IPS-18a (cell line): ENCODE data around the gene PRKG1.

ENCODE experiments used
- H3K27ac ChIP-seq: one replicate; pipeline ENCODE4 v1.5.1; 2013; ENCODE audit warnings: low read length
- H3K27me3 ChIP-seq: one replicate; pipeline ENCODE4 v1.6.1; 2013; ENCODE audit warnings: mild to moderate bottlenecking, low read length; ENCODE audit not compliant: control insufficient read depth, insufficient read depth
- H3K36me3 ChIP-seq: one replicate; pipeline ENCODE4 v1.6.1; 2013; ENCODE audit warnings: low read depth, low read length; ENCODE audit not compliant: control insufficient read depth
- H3K4me1 ChIP-seq: one replicate; pipeline ENCODE4 v1.6.1; 2013; ENCODE audit warnings: low read depth, low read length; ENCODE audit not compliant: control insufficient read depth
- H3K4me3 ChIP-seq: one replicate; pipeline ENCODE4 v1.5.1; 2013; ENCODE audit warnings: low read length
- H3K9ac ChIP-seq: one replicate; pipeline ENCODE4 v1.6.1; 2013; ENCODE audit warnings: mild to moderate bottlenecking, low read length, moderate library complexity
- H3K9me3 ChIP-seq: one replicate; pipeline ENCODE4 v1.6.1; 2013; ENCODE audit warnings: low read depth, low read length; ENCODE audit not compliant: control insufficient read depth

The PRKG1 gene

DNA sequence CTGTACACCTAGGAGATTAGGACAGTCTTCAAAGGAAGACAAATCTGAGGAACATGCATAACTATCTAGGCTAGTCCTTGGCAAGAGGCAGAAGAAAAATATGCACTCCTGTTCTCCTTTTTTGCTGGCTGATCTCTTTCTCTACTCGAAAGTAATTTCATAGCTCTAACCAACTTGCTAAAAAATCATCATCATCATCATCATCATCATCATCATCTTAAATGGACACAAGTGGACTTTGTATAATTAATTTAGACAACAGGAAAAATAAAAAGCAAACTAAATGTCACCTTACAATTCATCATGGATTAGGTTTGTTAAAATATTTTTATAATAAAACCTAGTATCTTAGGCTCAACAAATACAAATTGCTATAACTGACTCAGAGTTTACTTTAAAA lies 1192.6 kb downstream of the PRKG1 start:
- Histone ChIP-seq H3K27ac (no peak overlapping the region), H3K27me3 (no peaks in the 10 kb centered on the region), H3K4me3 (no peak overlapping the region), H3K4me1 (peaks cover 11% of the 10 kb centered on the region), H3K9me3 (no peaks in the 10 kb centered on the region), H3K9ac (no peak overlapping the region), H3K36me3 (no peaks in the 10 kb centered on the region)

DNA sequence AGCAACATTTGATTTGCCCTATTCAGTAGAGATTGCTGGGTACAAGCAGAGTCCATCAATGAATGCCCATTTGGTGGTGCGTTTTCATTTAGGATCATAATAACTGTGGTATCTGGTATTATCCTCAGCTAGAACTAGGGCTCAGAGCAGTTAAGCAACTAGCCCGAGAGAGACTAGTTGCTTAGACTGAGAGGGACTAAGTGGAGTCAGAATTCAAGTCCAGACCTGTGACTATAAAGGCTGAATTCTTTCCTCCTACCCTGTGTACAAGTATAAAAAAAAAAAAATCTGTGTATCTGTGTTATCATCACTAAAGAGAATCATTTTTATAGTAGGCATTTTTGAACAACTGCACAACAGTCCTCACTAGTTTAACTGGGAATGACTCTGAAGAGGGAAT lies 1194.5 kb downstream of the PRKG1 start:
- Histone ChIP-seq H3K27ac (no peak overlapping the region), H3K9me3 (no peaks in the 10 kb centered on the region), H3K36me3 (no peaks in the 10 kb centered on the region), H3K4me1 (peaks cover 11% of the 10 kb centered on the region), H3K4me3 (no peak overlapping the region), H3K27me3 (no peaks in the 10 kb centered on the region), H3K9ac (no peak overlapping the region)

DNA sequence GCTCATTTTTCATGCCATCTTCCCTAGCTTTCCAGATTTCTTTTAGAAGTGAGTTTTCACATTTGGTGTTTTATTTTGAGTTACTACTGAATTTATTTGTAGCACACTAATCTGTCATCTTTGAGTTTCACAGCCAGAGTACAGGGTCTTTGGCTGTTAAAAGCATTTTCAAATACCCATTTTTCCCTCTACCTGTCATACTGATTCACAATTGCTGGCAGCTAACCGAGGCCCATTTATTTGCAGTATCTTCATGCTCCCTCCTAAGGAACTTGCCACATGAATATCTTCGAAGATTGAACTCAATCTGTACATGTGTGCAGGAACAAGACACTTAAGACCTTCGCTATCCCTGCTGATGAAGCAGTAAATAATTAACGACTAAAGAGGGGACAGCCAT lies 1194.9 kb downstream of the PRKG1 start:
- Histone ChIP-seq H3K4me1 (peaks cover 11% of the 10 kb centered on the region), H3K36me3 (no peaks in the 10 kb centered on the region), H3K27ac (no peak overlapping the region), H3K9me3 (no peaks in the 10 kb centered on the region), H3K9ac (no peak overlapping the region), H3K27me3 (no peaks in the 10 kb centered on the region), H3K4me3 (no peak overlapping the region)

DNA sequence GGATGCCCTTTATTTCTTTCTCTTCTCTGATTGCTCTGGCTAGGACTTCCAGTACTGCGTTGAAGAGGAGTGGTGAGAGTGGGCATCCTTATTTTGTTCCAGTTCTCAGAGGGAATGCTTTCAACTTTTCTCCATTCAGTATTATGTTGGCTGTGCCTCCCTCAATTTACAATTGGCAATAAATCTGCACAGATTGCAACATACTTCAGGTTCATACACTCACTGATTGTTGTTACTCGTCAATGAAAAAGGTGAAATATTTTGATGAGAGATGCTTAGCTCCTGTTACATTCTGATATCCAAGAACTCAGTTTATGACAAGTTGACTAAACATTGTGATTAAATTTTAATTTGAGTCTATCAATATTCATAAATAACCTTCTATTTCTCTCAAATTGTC lies 1201.9 kb downstream of the PRKG1 start:
- Histone ChIP-seq H3K36me3 (no peaks in the 10 kb centered on the region), H3K27me3 (no peaks in the 10 kb centered on the region), H3K4me1 (no peaks in the 10 kb centered on the region), H3K9me3 (no peaks in the 10 kb centered on the region), H3K9ac (no peak overlapping the region), H3K27ac (no peak overlapping the region), H3K4me3 (no peak overlapping the region)

DNA sequence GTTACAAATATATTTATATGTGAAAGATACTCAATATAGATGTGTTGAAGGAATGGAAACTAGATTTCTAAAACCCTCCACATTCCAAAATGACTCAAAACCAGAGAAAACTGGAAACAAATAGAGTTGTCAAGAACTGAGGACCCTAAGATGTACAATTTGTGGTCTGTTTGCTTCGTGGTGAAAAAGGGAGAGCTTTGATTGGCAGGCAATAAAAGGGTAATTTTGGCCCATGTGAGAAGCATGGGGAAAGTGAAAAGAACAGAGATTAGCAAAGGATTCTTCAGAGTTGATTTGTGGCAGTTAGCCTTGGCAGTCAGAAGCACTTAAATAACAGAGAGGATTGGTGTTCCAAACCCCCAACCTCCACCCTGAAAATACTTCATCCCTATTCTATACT lies 1202.7 kb downstream of the PRKG1 start:
- Histone ChIP-seq H3K9me3 (no peaks in the 10 kb centered on the region), H3K36me3 (no peaks in the 10 kb centered on the region), H3K9ac (no peak overlapping the region), H3K4me1 (no peaks in the 10 kb centered on the region), H3K4me3 (no peak overlapping the region), H3K27ac (no peak overlapping the region), H3K27me3 (no peaks in the 10 kb centered on the region)

DNA sequence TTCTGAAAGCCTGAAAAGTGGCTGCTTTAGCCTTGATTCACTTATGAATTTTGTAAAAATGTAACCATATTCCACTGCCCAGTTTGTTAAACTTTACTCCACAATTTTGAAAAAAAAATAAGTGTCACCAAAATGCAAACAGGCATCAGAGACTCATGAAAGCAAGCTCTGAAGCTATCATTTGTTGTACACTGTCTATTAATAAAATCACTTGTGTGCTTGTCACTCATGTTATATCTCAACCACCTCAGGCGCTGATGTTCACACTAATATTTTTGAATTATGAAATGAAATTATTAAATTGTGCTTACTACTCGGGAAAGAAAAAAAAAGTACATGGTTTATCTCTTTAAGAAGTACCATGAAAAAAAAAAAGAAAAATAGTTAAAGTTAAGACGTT lies 1205.3 kb downstream of the PRKG1 start:
- Histone ChIP-seq H3K27me3 (no peaks in the 10 kb centered on the region), H3K9me3 (no peaks in the 10 kb centered on the region), H3K36me3 (no peaks in the 10 kb centered on the region), H3K9ac (no peak overlapping the region), H3K27ac (no peak overlapping the region), H3K4me1 (no peaks in the 10 kb centered on the region), H3K4me3 (no peak overlapping the region)

DNA sequence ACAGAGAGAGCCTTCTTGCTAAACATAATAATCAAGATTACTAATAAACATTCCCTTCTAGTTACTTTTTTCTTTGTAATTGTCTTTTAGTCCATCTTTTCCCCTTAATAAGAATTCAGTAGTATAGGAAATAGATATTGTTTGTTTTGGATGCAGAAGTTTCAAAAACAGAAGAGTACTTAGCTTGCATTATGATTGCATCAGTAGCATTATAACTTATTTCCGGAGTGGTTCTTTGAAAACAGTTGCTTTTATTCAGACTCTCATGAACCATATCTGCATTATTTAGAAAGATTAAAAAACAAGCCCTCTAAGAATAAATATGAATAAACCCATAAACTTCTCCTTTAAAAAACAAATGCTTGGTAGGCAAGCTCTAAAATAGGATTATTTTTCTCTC lies 1205.8 kb downstream of the PRKG1 start:
- Histone ChIP-seq H3K36me3 (no peaks in the 10 kb centered on the region), H3K27me3 (no peaks in the 10 kb centered on the region), H3K27ac (no peak overlapping the region), H3K9me3 (no peaks in the 10 kb centered on the region), H3K4me3 (no peak overlapping the region), H3K4me1 (no peaks in the 10 kb centered on the region), H3K9ac (no peak overlapping the region)

DNA sequence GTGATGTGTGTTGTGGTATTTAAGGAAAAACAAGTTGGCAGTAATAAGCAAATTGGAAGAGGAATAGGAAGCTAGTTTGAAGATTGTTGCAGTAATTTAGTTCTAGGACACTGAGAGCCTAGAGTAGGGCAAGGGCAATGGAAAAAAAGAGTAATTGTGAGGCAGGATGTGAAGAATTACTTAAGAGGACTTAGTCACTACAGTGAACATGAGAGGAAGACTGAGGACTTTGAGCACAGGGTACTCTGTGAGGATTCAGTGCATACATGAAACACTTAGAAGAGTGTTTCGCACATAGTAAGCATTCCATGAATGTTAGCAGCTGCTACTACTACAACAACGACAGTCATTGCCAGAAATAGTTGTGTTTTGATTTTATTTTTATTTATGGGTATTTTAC lies 1208.9 kb downstream of the PRKG1 start:
- H3K27me3 ChIP-seq = no peaks in the 10 kb centered on the region
- H3K36me3 ChIP-seq = no peaks in the 10 kb centered on the region
- H3K4me3 ChIP-seq = no peak overlapping the region
- H3K27ac ChIP-seq = no peak overlapping the region
- H3K9me3 ChIP-seq = no peaks in the 10 kb centered on the region
- no peaks in the 10 kb centered on the region for H3K4me1 ChIP-seq
- H3K9ac ChIP-seq = no peak overlapping the region

DNA sequence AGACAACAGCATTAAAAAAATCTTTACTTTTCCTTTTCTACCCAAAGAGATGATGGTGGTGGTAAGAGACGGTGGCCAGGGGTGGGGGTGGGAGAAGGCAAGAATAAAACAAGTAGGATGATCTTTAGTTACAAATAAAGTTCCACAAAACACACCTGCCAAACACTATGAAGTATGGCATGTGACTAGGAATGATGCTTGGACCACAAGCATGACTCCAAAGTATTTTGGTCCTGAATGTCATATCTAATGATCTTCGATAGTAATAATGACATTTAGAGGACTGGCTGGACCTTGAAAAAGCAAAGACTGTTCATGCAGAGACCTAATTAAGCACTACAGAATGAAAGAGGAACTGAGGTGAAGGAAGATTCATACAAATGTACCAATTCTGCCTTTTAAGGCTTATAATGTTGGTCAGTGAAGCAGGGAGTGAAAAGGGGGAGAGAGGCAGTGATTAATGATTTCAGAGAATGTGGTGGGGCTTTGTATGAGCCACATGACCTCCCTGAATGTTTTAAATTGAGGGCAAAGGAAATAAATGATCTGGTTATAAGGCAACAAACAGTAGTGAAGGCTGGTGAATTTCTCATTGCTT lies 1210.2 kb downstream of the PRKG1 start:
- Histone ChIP-seq H3K27ac (no peak overlapping the region), H3K36me3 (no peaks in the 10 kb centered on the region), H3K4me3 (no peak overlapping the region), H3K9me3 (no peaks in the 10 kb centered on the region), H3K4me1 (no peaks in the 10 kb centered on the region), H3K27me3 (no peaks in the 10 kb centered on the region), H3K9ac (no peak overlapping the region)

DNA sequence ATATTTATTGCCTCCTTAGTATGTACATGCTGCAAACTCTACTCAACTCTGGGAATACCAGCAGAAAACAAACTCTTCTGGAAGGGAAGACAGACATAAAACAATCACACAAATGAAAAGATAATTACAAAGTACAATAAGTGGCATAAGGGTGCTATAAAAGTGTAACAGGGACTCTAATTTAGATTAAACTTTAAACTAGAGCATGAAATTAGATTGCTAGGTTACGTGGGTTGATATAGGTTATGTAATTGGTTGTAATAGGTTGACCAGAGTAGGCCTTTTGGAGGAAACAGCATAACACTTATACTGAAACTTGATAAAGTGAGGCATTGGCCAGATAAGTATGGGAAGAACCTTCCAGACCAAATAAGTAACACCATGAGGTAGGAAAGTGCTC lies 1213.6 kb downstream of the PRKG1 start:
- Histone ChIP-seq H3K9me3 (no peaks in the 10 kb centered on the region), H3K27me3 (no peaks in the 10 kb centered on the region), H3K4me3 (no peak overlapping the region), H3K9ac (no peak overlapping the region), H3K27ac (no peak overlapping the region), H3K4me1 (no peaks in the 10 kb centered on the region), H3K36me3 (no peaks in the 10 kb centered on the region)

DNA sequence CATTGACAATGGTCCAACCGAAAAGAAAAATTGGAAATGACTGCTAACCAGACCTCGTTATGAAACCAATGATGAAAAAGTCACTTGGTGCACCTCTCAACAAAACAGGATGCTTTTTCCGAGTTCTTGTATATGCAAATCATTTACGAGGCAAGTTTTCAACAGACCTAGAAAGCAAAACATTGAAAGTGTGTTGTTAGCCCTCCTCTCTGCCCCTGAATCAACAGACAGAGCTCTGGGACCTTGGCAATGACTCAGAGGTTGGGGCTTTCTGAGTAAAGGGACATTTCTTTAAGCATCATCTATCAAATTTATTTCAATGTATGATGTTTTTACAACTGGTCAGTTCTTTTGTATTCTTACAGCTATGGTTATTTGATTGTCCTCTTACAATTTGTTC lies 1223.5 kb downstream of the PRKG1 start:
- Histone ChIP-seq H3K27ac (no peak overlapping the region), H3K27me3 (no peaks in the 10 kb centered on the region), H3K9me3 (no peaks in the 10 kb centered on the region), H3K4me3 (no peak overlapping the region), H3K4me1 (peaks cover 3% of the 10 kb centered on the region), H3K36me3 (no peaks in the 10 kb centered on the region), H3K9ac (no peak overlapping the region)

DNA sequence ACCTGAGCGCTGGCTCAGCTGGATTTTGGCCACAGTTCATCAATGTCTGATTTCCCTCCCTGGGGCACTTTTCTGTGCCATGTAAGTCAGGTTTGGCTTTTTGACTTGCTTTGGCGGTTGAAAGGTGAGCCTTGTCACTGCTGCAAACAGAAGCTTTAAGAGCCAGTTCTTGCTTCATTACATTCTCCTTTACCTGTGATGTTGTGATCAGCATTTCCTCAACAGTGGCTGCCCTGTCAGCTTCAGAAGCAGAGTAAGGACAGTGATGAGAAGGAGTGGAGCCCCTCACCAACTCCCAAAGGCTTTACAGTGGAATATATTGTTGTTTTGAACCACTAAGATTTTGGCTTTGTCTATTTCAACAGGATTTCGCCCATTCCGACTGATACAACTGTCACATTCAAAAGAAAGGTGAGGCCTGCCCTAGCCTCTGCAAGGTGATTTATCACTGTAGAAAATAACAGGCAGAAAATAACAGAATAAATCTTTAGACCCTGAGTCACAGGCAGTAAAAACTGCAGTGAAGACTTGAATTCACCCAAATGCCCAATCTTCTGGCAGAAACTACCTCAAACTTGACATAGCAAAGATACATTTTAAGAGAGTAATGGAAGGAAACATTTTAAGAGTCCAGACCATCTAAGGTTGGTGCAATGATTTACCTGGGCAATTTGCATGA lies 1226.5 kb downstream of the PRKG1 start:
- H3K36me3 ChIP-seq = no peaks in the 10 kb centered on the region
- H3K9ac ChIP-seq = no peak overlapping the region
- H3K27me3 ChIP-seq = no peaks in the 10 kb centered on the region
- H3K9me3 ChIP-seq = no peaks in the 10 kb centered on the region
- H3K4me1 ChIP-seq = peaks cover 3% of the 10 kb centered on the region
- no peak overlapping the region for H3K27ac ChIP-seq
- H3K4me3 ChIP-seq = no peak overlapping the region
